ENCODE data around the gene SPSB3.

Gene SPSB3

DNA sequence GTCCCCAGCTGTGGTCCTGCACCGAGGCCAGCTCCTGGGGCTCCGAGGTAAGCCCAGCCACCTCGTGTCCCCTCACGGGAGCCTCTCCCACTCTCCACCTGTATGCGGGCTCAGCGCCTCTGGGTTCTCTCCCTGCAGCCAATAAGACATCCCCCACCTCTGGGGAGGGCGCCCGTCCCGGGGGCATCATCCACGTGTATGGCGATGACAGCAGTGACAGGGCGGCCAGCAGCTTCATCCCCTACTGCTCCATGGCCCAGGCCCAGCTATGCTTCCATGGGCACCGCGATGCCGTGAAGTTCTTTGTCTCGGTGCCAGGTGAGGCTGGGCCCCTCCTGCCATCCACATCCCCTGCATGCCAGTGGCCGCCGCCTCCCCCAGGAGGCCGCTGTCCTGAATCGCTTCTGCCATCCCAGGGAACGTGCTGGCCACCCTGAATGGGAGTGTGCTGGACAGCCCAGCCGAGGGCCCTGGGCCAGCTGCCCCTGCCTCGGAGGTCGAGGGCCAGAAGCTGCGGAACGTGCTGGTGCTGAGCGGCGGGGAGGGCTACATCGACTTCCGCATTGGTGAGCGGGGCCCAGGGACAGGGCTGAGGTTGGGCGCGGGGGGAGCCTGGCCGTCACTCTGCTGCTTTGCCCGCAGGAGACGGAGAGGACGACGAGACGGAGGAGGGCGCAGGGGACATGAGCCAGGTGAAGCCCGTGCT lies 14.2 kb downstream of the SPSB3 start:
- WGBS (ENCODE audit: insufficient coverage) = 96% methylated on average over 31 of the region's 41 CpGs
- no peaks in the 10 kb centered on the region for H3K27me3 ChIP-seq (replicated peaks in 2 of 5; ENCODE audit: control insufficient read depth in 4 of 5, insufficient read depth in 5 of 5, low read length in 4 of 5)
- peaks cover 7 to 75% (median 37%) of the 10 kb centered on the region in 4 experiments for H3K36me3 ChIP-seq (ENCODE audit: control insufficient read depth in 4 of 4, insufficient read depth in 4 of 4, low read length in 3 of 4)
- no peak overlapping the region for H3K4me3 ChIP-seq (ENCODE audit: control insufficient read depth in 1 of 7, extremely low read depth in 1 of 7, insufficient read depth in 4 of 7, low read depth in 2 of 7, low read length in 6 of 7)
- no peak overlapping the region for H3K27ac ChIP-seq (ENCODE audit: insufficient read depth in 1 of 2, low read depth in 1 of 2, low read length in 2 of 2, poor library complexity in 1 of 2, severe bottlenecking in 2 of 2)
- ChIA-PET POLR2A (no interaction called here), CTCF (no interaction called here)
- no peak for DNase-seq
- peaks cover 0 to 21% (median 19%) of the 10 kb centered on the region in 4 experiments for H3K4me1 ChIP-seq (ENCODE audit: control extremely low read depth in 1 of 4, control insufficient read depth in 4 of 4, insufficient read depth in 4 of 4, low read length in 3 of 4)
- no peaks in the 10 kb centered on the region for H3K9me3 ChIP-seq (ENCODE audit: control extremely low read depth in 1 of 5, control insufficient read depth in 4 of 5, insufficient read depth in 2 of 5, low read depth in 1 of 5, low read length in 4 of 5)

DNA sequence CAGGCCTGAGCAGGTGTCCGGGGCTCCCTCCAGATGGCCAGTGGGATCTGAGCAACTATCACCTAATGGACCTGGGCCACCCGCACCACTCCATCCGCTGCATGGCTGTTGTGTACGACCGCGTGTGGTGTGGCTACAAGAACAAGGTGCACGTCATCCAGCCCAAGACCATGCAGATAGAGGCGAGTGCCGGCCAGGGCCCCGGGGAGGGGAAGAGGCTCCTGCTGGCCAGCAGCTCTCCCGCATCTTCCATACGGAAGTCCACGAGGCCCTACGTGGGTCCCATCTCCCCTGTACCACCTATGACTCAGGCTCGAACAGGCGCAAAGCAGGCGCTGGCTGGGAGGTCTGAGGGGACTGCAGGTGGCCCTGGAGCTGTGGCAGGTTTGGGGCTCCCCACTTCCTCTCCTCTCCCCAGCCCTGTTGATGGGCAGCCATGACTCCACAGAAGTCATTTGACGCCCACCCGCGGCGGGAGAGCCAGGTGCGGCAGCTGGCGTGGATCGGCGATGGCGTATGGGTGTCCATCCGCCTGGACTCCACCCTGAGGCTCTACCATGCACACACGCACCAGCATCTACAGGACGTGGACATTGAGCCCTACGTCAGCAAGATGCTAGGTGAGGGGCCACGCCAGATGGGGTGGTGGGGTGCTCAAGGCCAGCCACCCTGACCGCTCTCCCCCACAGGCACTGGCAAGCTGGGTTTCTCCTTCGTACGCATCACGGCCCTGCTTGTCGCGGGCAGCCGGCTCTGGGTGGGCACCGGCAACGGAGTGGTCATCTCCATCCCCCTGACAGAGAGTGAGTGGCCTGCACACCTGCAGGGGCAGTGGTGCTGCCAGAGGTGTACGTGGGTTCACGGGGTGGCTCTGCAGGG lies 15.0 kb downstream of the SPSB3 start:
- CTCF ChIA-PET = no interaction called here
- H3K4me1 ChIP-seq (ENCODE audit: control extremely low read depth in 1 of 4, control insufficient read depth in 4 of 4, insufficient read depth in 4 of 4, low read length in 3 of 4) = peaks cover 0 to 18% (median 16%) of the 10 kb centered on the region in 4 experiments
- no peak overlapping the region for H3K27ac ChIP-seq (ENCODE audit: insufficient read depth in 1 of 2, low read depth in 1 of 2, low read length in 2 of 2, poor library complexity in 1 of 2, severe bottlenecking in 2 of 2)
- no peak overlapping the region for H3K4me3 ChIP-seq (ENCODE audit: control insufficient read depth in 1 of 7, extremely low read depth in 1 of 7, insufficient read depth in 4 of 7, low read depth in 2 of 7, low read length in 6 of 7)
- DNase-seq = no peak
- 96% methylated on average over 38 of the region's 42 CpGs for WGBS (ENCODE audit: insufficient coverage)
- no peaks in the 10 kb centered on the region for H3K9me3 ChIP-seq (ENCODE audit: control extremely low read depth in 1 of 5, control insufficient read depth in 4 of 5, insufficient read depth in 2 of 5, low read depth in 1 of 5, low read length in 4 of 5)
- H3K36me3 ChIP-seq (ENCODE audit: control insufficient read depth in 4 of 4, insufficient read depth in 4 of 4, low read length in 3 of 4) = peaks cover 7 to 83% (median 45%) of the 10 kb centered on the region in 4 experiments
- POLR2A ChIA-PET = no interaction called here
- no peaks in the 10 kb centered on the region for H3K27me3 ChIP-seq (replicated peaks in 2 of 5; ENCODE audit: control insufficient read depth in 4 of 5, insufficient read depth in 5 of 5, low read length in 4 of 5)

- H3K27me3 ChIP-seq (replicated peaks in 2 of 5; ENCODE audit: control insufficient read depth in 4 of 5, insufficient read depth in 5 of 5, low read length in 4 of 5) = no peaks in the 10 kb centered on the region
- ChIA-PET POLR2A (no interaction called here), CTCF (no interaction called here)
- H3K9me3 ChIP-seq (ENCODE audit: control extremely low read depth in 1 of 5, control insufficient read depth in 4 of 5, insufficient read depth in 2 of 5, low read depth in 1 of 5, low read length in 4 of 5) = no peaks in the 10 kb centered on the region
- no peak for DNase-seq
- no peak overlapping the region for H3K4me3 ChIP-seq (ENCODE audit: control insufficient read depth in 1 of 7, extremely low read depth in 1 of 7, insufficient read depth in 4 of 7, low read depth in 2 of 7, low read length in 6 of 7)
- no peak overlapping the region for H3K27ac ChIP-seq (ENCODE audit: insufficient read depth in 1 of 2, low read depth in 1 of 2, low read length in 2 of 2, poor library complexity in 1 of 2, severe bottlenecking in 2 of 2)
- 98% methylated on average over 9 of the region's 18 CpGs for WGBS (ENCODE audit: insufficient coverage)
- peaks cover 7 to 87% (median 51%) of the 10 kb centered on the region in 4 experiments for H3K36me3 ChIP-seq (ENCODE audit: control insufficient read depth in 4 of 4, insufficient read depth in 4 of 4, low read length in 3 of 4)
- H3K4me1 ChIP-seq (ENCODE audit: control extremely low read depth in 1 of 4, control insufficient read depth in 4 of 4, insufficient read depth in 4 of 4, low read length in 3 of 4) = peaks cover 0 to 11% (median 10%) of the 10 kb centered on the region in 4 experiments
Measured at GRCh38 chr16:1766701-1767100, 15.7 kb downstream of the SPSB3 start.

- WGBS (ENCODE audit: insufficient coverage) = 100% methylated on average over 18 of the region's 19 CpGs
- DNase-seq = no peak
- Histone ChIP-seq H3K4me1 (ENCODE audit: control extremely low read depth in 1 of 4, control insufficient read depth in 4 of 4, insufficient read depth in 4 of 4, low read length in 3 of 4) (peaks cover 0 to 10% (median 8%) of the 10 kb centered on the region in 4 experiments), H3K27ac (ENCODE audit: insufficient read depth in 1 of 2, low read depth in 1 of 2, low read length in 2 of 2, poor library complexity in 1 of 2, severe bottlenecking in 2 of 2) (no peak overlapping the region), H3K4me3 (ENCODE audit: control insufficient read depth in 1 of 7, extremely low read depth in 1 of 7, insufficient read depth in 4 of 7, low read depth in 2 of 7, low read length in 6 of 7) (no peak overlapping the region), H3K27me3 (replicated peaks in 2 of 5; ENCODE audit: control insufficient read depth in 4 of 5, insufficient read depth in 5 of 5, low read length in 4 of 5) (no peaks in the 10 kb centered on the region), H3K9me3 (ENCODE audit: control extremely low read depth in 1 of 5, control insufficient read depth in 4 of 5, insufficient read depth in 2 of 5, low read depth in 1 of 5, low read length in 4 of 5) (no peaks in the 10 kb centered on the region), H3K36me3 (ENCODE audit: control insufficient read depth in 4 of 4, insufficient read depth in 4 of 4, low read length in 3 of 4) (peaks cover 7 to 88% (median 53%) of the 10 kb centered on the region in 4 experiments)
- ChIA-PET CTCF (no interaction called here), POLR2A (interaction anchor here (0.6 kb wide), 1 partner anchor 11 kb away, joined by 3 read pairs; no protein-coding TSS in a partner anchor)
Measured at GRCh38 chr16:1766231-1766630, 16.1 kb downstream of the SPSB3 start.

DNA sequence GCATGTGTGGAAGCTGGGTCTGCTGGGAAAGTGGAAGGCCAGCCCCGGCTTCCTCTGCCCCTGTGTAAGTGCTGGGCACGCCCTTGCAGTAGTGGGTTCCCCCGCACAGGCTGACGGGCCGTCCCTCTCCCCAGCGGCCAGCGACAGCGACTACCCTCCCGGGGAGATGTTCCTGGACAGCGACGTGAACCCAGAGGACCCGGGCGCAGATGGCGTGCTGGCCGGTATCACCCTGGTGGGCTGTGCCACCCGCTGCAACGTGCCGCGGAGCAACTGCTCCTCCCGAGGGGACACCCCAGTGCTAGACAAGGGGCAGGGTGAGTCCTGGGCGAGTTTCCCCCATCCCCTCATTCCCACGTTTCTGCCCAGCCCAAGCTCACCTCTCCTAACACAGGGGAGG lies 16.5 kb downstream of the SPSB3 start:
- Histone ChIP-seq H3K27me3 (replicated peaks in 2 of 5; ENCODE audit: control insufficient read depth in 4 of 5, insufficient read depth in 5 of 5, low read length in 4 of 5) (no peaks in the 10 kb centered on the region), H3K4me3 (ENCODE audit: control insufficient read depth in 1 of 7, extremely low read depth in 1 of 7, insufficient read depth in 4 of 7, low read depth in 2 of 7, low read length in 6 of 7) (no peak overlapping the region), H3K36me3 (ENCODE audit: control insufficient read depth in 4 of 4, insufficient read depth in 4 of 4, low read length in 3 of 4) (peaks cover 7 to 91% (median 55%) of the 10 kb centered on the region in 4 experiments), H3K9me3 (ENCODE audit: control extremely low read depth in 1 of 5, control insufficient read depth in 4 of 5, insufficient read depth in 2 of 5, low read depth in 1 of 5, low read length in 4 of 5) (no peaks in the 10 kb centered on the region), H3K27ac (ENCODE audit: insufficient read depth in 1 of 2, low read depth in 1 of 2, low read length in 2 of 2, poor library complexity in 1 of 2, severe bottlenecking in 2 of 2) (no peak overlapping the region), H3K4me1 (ENCODE audit: control extremely low read depth in 1 of 4, control insufficient read depth in 4 of 4, insufficient read depth in 4 of 4, low read length in 3 of 4) (peaks cover 0 to 9% (median 7%) of the 10 kb centered on the region in 4 experiments)
- no peak for DNase-seq
- ChIA-PET POLR2A (interaction anchor here (0.6 kb wide), 1 partner anchor 12 kb away, joined by 3 read pairs; no protein-coding TSS in a partner anchor), CTCF (no interaction called here)
- 93% methylated on average over 20 of the region's 22 CpGs for WGBS (ENCODE audit: insufficient coverage)

GRCh38 chr16:1764971-1765370 lies 17.4 kb downstream of the SPSB3 start:
- peaks cover 7 to 91% (median 62%) of the 10 kb centered on the region in 4 experiments for H3K36me3 ChIP-seq (ENCODE audit: control insufficient read depth in 4 of 4, insufficient read depth in 4 of 4, low read length in 3 of 4)
- no peak overlapping the region for H3K4me3 ChIP-seq (ENCODE audit: control insufficient read depth in 1 of 7, extremely low read depth in 1 of 7, insufficient read depth in 4 of 7, low read depth in 2 of 7, low read length in 6 of 7)
- 99% methylated on average over 18 of the region's 21 CpGs for WGBS (ENCODE audit: insufficient coverage)
- H3K9me3 ChIP-seq (ENCODE audit: control extremely low read depth in 1 of 5, control insufficient read depth in 4 of 5, insufficient read depth in 2 of 5, low read depth in 1 of 5, low read length in 4 of 5) = no peaks in the 10 kb centered on the region
- H3K27me3 ChIP-seq (replicated peaks in 2 of 5; ENCODE audit: control insufficient read depth in 4 of 5, insufficient read depth in 5 of 5, low read length in 4 of 5) = no peaks in the 10 kb centered on the region
- ChIA-PET POLR2A (no interaction called here), CTCF (interaction anchor here (0.8 to 1.4 kb wide), 4 partner anchors 11 to 178 kb away, joined by 3 to 4 read pairs (median 3); partner anchors contain the start of gene MSRB1)
- H3K4me1 ChIP-seq (ENCODE audit: control extremely low read depth in 1 of 4, control insufficient read depth in 4 of 4, insufficient read depth in 4 of 4, low read length in 3 of 4) = peaks cover 0 to under 1% (median 0%) of the 10 kb centered on the region in 4 experiments
- H3K27ac ChIP-seq (ENCODE audit: insufficient read depth in 1 of 2, low read depth in 1 of 2, low read length in 2 of 2, poor library complexity in 1 of 2, severe bottlenecking in 2 of 2) = no peak overlapping the region
- no peak for DNase-seq

Measured in common myeloid progenitor, CD34-positive (primary cell).